GM12891 (cell line): ENCODE measurements around the gene KLHL7.

ENCODE experiments used
- POLR2A ChIP-seq: IDR thresholded peaks from 2 replicates; pipeline ENCODE4 v1.6.1; 2011; ENCODE audit warnings: low read depth, low read length, control low read depth
- POLR2AphosphoS5 ChIP-seq: IDR thresholded peaks from 2 replicates; pipeline ENCODE4 v1.6.1; 2011; ENCODE audit warnings: low read depth, low read length, control low read depth

GRCh38 chr7:23167691-23168090, 62.1 kb downstream of the KLHL7 start:
- no peak for TF ChIP-seq POLR2AphosphoS5
- TF ChIP-seq POLR2A = no peak
